Hepatocyte (in vitro differentiated cells): ENCODE results near the gene ACOXL. TPM values are rescaled to one million over a fixed set of nuclear protein-coding genes. Genes with fewer than 3 reads are reported as not detected.

Experiments used
- DNase-seq: peaks from one replicate; pipeline ENCODE4 v3.0.0-alpha.2; 2016; ENCODE audit warnings: low spot score
- H2AFZ ChIP-seq: fragments of 200-600 bp; sonication (generic); 2 replicates; pipeline ENCODE4 v1.6.0; 2016; ENCODE audit warnings: antibody characterized with exemption, mild to moderate bottlenecking
- H3K27ac ChIP-seq: fragments of 200-600 bp; sonication (generic); 2 replicates; pipeline ENCODE4 v1.5.1; 2016; ENCODE audit warnings: mild to moderate bottlenecking
- H3K27me3 ChIP-seq: fragments of 200-600 bp; sonication (generic); 2 replicates; pipeline ENCODE4 v1.6.1; 2016
- H3K36me3 ChIP-seq: fragments of 200-600 bp; sonication (generic); replicated peaks from 2 replicates; pipeline ENCODE4 v1.5.1; 2016; ENCODE audit warnings: low read depth; ENCODE audit not compliant: insufficient read depth
- H3K4me1 ChIP-seq: fragments of 200-600 bp; sonication (generic); 2 replicates; pipeline ENCODE4 v1.5.1; 2016; ENCODE audit warnings: mild to moderate bottlenecking, moderate library complexity; ENCODE audit not compliant: insufficient read depth
- H3K4me2 ChIP-seq: fragments of 200-600 bp; sonication (generic); 2 replicates; pipeline ENCODE4 v1.6.0; 2016
- H3K4me3 ChIP-seq: fragments of 200-600 bp; sonication (generic); 2 replicates; pipeline ENCODE4 v1.5.1; 2016; ENCODE audit warnings: mild to moderate bottlenecking
- H3K79me2 ChIP-seq: fragments of 200-600 bp; sonication (generic); 2 replicates; pipeline ENCODE4 v1.6.0; 2017; ENCODE audit warnings: mild to moderate bottlenecking
- H3K9me2 ChIP-seq: fragments of 200-600 bp; sonication (generic); replicated peaks from 2 replicates; pipeline ENCODE4 v1.6.0; 2017; ENCODE audit warnings: mild to moderate bottlenecking; ENCODE audit not compliant: insufficient read depth
- H3K9me3 ChIP-seq: fragments of 200-600 bp; sonication (generic); 2 replicates; pipeline ENCODE4 v1.5.1; 2016; ENCODE audit warnings: low read depth, mild to moderate bottlenecking
- H4K20me1 ChIP-seq: fragments of 200-600 bp; sonication (generic); 2 replicates; pipeline ENCODE4 v1.6.0; 2016; ENCODE audit warnings: mild to moderate bottlenecking; ENCODE audit not compliant: insufficient read depth, poor library complexity, severe bottlenecking
- CTCF ChIP-seq: fragments of 200-600 bp; sonication (generic); IDR thresholded peaks from 2 replicates; pipeline ENCODE4 v1.5.1; 2016; ENCODE audit warnings: antibody characterized with exemption, mild to moderate bottlenecking; ENCODE audit not compliant: poor library complexity
- EZH2 ChIP-seq: fragments of 200-600 bp; sonication (generic); IDR thresholded peaks from 2 replicates; pipeline ENCODE4 v1.6.1; 2016; ENCODE audit warnings: antibody characterized with exemption, mild to moderate bottlenecking, borderline replicate concordance
- EZH2phosphoT487 ChIP-seq: fragments of 200-600 bp; sonication (generic); IDR thresholded peaks from one replicate; pipeline ENCODE4 v1.6.1; 2018; ENCODE audit warnings: antibody characterized with exemption, mild to moderate bottlenecking, low read depth, moderate library complexity; ENCODE audit not compliant: unreplicated experiment, severe bottlenecking
- WGBS: methylation state at CpG from one replicate; pipeline ENCODE4 v1.1.6; 2016; ENCODE audit warnings: low lambda C conversion rate; ENCODE audit errors: missing lambda C conversion rate; 5-methylcytosine and 5-hydroxymethylcytosine counted together
- polyA plus RNA-seq: library from polyadenylated mRNA; unstranded; fragments of >200 nt; fragmentation: Nextera tagmentation; extraction: Ambion mirVana; gene quantifications from 2 replicates; pipeline ENCODE4 v1.2.1, GENCODE V29; 2016
- total RNA-seq: library from RNA; depleted of rRNA; stranded (reverse); fragments of >200 nt; gene quantifications from 2 replicates; pipeline ENCODE4 v1.2.3, GENCODE V29; 2014

ACOXL gene
- total and polyA plus RNA-seq, 2 experiments from 2014 or later: 0.23 to 1.1 TPM

GRCh38 chr2:110717734-110718133 lies 14.6 kb upstream of the ACOXL start:
- no peaks in the 10 kb centered on the region for H3K79me2 ChIP-seq
- no peaks in the 10 kb centered on the region for H3K9me2 ChIP-seq
- no peaks in the 10 kb centered on the region for H3K9me3 ChIP-seq
- H4K20me1 ChIP-seq: no peaks in the 10 kb centered on the region
- H2AFZ ChIP-seq: no peak overlapping the region
- WGBS: 87% methylated on average over 4 of the region's 4 CpGs
- H3K4me3 ChIP-seq: no peak overlapping the region
- H3K4me2 ChIP-seq: no peak overlapping the region
- no peak overlapping the region for H3K27ac ChIP-seq
- no peaks in the 10 kb centered on the region for H3K36me3 ChIP-seq
- H3K4me1 ChIP-seq: peaks cover 8% of the 10 kb centered on the region
- TF ChIP-seq EZH2phosphoT487 (no peak), EZH2 (no peak), CTCF (no peak)
- H3K27me3 ChIP-seq: peaks cover 8% of the 10 kb centered on the region
- DNase-seq: no peak

GRCh38 chr2:110718382-110718781 lies 14.0 kb upstream of the ACOXL start:
- TF ChIP-seq EZH2phosphoT487: no peak
- TF ChIP-seq CTCF: no peak
- TF ChIP-seq EZH2: no peak
- Histone ChIP-seq H3K27me3 (peaks cover 10% of the 10 kb centered on the region), H2AFZ (no peak overlapping the region), H3K36me3 (no peaks in the 10 kb centered on the region), H3K27ac (no peak overlapping the region), H4K20me1 (no peaks in the 10 kb centered on the region), H3K4me2 (no peak overlapping the region), H3K9me2 (no peaks in the 10 kb centered on the region), H3K4me3 (no peak overlapping the region), H3K79me2 (no peaks in the 10 kb centered on the region), H3K9me3 (no peaks in the 10 kb centered on the region), H3K4me1 (peaks cover 4% of the 10 kb centered on the region)
- DNase-seq: no peak
- WGBS: 84% methylated on average over 2 of the region's 2 CpGs

GRCh38 chr2:110718990-110719389 lies 13.4 kb upstream of the ACOXL start:
- no peak overlapping the region for H3K27ac ChIP-seq
- no peak overlapping the region for H2AFZ ChIP-seq
- TF ChIP-seq CTCF (no peak), EZH2phosphoT487 (no peak), EZH2 (no peak)
- H3K9me2 ChIP-seq: no peaks in the 10 kb centered on the region
- H3K4me1 ChIP-seq: peaks cover 4% of the 10 kb centered on the region
- peaks cover 10% of the 10 kb centered on the region for H3K27me3 ChIP-seq
- no peak overlapping the region for H3K4me3 ChIP-seq
- H4K20me1 ChIP-seq: no peaks in the 10 kb centered on the region
- no peaks in the 10 kb centered on the region for H3K79me2 ChIP-seq
- DNase-seq: no peak
- H3K4me2 ChIP-seq: no peak overlapping the region
- no peaks in the 10 kb centered on the region for H3K9me3 ChIP-seq
- H3K36me3 ChIP-seq: no peaks in the 10 kb centered on the region
- WGBS: 90% methylated on average over 2 of the region's 2 CpGs

- Histone ChIP-seq H3K4me3 (no peak overlapping the region), H2AFZ (no peak overlapping the region), H3K27ac (no peak overlapping the region), H4K20me1 (no peaks in the 10 kb centered on the region), H3K79me2 (no peaks in the 10 kb centered on the region), H3K36me3 (no peaks in the 10 kb centered on the region), H3K4me1 (no peaks in the 10 kb centered on the region), H3K27me3 (peaks cover 10% of the 10 kb centered on the region), H3K4me2 (no peak overlapping the region), H3K9me3 (no peaks in the 10 kb centered on the region), H3K9me2 (no peaks in the 10 kb centered on the region)
- WGBS: 82% methylated on average over 5 of the region's 5 CpGs
- no peak for TF ChIP-seq CTCF
- no peak for TF ChIP-seq EZH2phosphoT487
- no peak for TF ChIP-seq EZH2
- no peak for DNase-seq
Observed at GRCh38 chr2:110720547-110720946, 11.8 kb upstream of the ACOXL start.
